Measurements from ENCODE around the gene DDT.
"Not testable (repeated sequence)": the region's sequence is repeated elsewhere in the genome, so short reads cannot be mapped to it uniquely, and the experiment has no call there.

Gene DDT

DNA sequence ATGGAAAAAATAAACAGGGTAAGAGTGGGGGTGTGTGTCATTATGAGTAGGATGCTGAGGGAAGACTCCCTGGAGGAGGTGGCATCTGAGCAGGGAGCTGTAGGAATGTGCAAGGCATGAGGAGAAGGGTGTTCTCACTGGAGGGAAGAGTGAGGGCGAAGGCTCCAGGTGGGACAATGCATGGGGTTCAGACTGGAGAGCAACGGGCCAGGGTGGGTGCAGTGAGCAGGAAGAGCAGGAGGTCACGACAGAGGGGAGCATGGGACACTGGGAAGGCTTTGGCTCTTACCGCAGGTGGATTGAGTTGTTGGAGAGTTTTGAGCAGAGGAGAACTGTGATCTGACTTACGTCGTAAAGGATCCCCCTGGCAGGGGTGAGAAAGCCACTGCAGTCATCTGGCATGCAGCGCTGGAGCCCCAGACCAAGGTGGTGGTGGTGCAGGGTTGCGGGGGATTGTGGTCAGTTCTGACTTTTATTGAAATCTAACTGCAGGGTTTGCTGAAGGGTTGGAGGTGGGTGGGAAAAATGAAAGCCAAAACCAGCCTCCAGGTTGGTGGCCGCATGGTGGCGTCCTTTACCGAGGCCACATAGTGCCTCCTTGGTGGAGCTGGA is 21.3 kb downstream of the DDT start:
- not testable (repeated sequence) for DNase-seq (ENCODE audit: low read depth)

- peak; percentile 63 for DNase-seq (ENCODE audit: low read depth)
These were observed 22.9 kb downstream of the DDT start for GRCh38 chr22:23951383-23951782.

DNA sequence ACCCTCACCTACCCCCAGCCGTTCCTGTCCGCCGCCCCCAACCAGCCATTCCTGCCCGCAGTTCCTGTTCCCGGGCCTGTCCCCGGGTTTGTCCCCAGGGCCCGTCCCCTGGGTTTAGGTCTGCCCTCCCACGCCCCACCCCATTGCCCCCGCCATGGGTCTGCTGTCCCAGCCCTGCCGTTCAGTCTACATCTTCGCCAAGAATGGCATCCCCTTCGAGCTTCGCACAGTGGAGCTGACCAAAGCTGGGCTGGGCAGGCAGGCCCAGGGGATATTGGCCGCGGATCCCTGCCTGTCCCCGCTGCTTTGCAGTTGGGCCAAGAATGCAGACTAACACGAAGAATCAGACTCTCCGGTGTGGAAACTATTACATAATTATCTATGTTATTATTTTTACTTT is 24.5 kb downstream of the DDT start:
- DNase-seq (ENCODE audit: low read depth): not testable (repeated sequence)

- DNase-seq (ENCODE audit: low read depth): not testable (repeated sequence)
These were observed 26.9 kb downstream of the DDT start for GRCh38 chr22:23947391-23947790.

GRCh38 chr22:23940166-23940565 is 34.1 kb downstream of the DDT start:
- DNase-seq (ENCODE audit: low read depth): not testable (repeated sequence)

- no peak for DNase-seq (ENCODE audit: low read depth)
These were observed 35.3 kb downstream of the DDT start for GRCh38 chr22:23939017-23939357.

DNA sequence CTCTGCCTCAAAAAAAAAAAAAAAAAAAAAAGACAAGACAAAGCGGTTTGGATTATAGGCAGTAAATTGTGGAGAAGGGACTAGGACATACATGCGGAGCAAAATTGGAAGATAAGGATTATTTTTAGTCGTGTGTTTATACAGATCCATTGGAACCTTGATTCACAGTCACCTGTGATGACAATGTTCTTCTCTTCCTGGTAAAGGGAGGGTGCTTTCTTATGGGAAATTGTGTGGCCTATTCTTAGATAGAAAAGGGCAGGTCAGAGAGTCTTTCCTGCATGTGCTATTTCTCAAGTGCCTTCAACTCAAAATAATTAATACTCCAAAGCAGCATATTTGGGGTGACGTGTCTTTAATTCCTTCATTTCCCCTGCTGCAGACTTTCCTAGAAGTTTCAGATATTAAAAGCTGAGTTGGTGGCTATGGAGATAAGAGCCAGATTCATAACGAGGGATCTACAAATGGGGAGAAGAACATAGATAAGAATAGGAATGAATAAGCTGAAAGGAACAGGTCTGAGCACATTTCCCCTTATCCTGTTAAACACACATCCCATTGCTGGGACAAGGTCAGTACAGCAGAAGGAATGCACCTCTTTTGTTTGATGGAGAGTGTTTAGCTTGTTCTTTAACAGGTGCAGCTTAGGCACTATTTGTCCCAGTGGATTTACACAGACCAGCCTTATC is 35.8 kb downstream of the DDT start:
- DNase-seq (ENCODE audit: low read depth): no peak

GRCh38 chr22:23926561-23926960 is 47.7 kb downstream of the DDT start:
- DNase-seq (ENCODE audit: low read depth): no peak

DNA sequence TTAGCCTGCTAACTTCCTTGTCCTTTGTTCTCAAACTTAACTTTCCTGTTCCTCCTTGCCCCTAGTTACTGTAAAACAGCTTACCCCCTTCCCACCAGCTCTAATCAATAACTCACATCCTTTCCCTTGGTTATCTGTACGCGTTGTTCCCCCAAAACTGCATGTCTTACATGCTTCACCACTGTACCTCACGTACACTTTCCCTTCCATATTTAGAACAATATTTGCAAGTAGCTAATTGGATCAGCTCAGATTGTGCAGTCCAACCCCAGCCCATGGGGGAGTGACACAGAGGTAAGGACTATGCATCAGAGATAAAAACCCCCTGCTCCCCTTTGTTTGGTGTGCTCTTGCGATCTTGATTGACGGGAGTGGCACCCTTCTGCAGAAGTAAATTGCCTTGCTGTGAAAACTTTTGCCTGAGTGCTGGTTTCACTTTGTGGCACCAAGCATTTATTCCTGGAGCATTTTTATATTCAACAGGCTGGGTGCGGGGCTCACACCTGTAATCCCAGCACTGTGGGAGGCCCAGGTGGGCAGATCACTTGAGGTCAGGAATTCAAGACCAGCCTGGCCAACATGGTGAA is 49.1 kb downstream of the DDT start:
- DNase-seq (ENCODE audit: low read depth): no peak

DNA sequence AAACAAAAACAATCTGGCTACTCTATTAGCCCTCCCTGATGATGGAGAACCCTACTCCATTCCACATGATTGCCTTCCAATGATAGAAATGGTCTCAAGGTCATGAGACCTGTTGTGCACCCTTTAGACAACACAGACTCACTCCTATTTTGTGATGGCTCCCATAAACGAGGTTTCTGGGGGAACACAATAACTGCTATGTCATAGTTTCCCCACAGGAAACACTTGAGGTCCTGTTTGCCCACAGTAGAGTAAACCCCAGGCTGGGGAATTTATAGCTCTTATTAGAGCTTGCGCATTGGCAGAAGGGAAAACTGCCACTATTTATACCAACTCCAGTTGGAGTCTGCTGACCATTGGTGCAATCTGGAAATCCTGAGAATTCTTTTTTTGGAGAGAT is 51.3 kb downstream of the DDT start:
- DNase-seq (ENCODE audit: low read depth): no peak

DNA sequence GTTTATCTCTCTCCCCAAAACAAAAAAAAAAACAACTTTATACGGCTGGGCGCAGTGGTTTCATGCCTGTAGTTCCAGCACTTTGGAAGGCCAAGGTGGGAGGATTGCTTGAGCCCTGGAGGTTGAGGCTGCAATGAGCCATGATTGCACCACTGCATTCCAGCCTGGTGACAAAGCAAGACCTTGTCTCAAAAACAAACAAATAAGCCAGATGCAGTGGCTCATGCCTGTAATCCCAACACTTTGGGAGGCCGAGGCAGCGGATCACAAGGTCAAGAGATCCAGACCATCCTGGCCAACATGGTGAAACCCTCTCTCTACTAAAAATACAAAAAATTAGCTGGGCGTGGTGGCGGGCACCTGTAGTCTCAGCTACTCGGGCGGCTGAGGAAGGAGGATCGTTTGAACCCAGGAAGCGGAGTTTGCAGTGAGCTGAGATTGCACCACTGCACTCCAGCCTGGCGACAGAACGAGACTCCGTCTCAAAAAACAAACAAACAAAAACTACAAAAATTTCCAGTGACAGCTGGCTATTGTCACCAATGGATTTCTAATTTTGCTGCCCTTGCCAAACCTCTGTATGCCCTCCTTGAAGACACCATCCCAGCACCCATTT is 52.5 kb downstream of the DDT start:
- peak; percentile 49 for DNase-seq (ENCODE audit: low read depth)
